Amygdala (tissue), 56 donors: ENCODE results near the gene CORO2B.
"Not testable (repeated sequence)": the region's sequence is repeated elsewhere in the genome, so short reads cannot be mapped to it uniquely, and the experiment has no call there.

Experiments used
- DNase-seq, 56 donors: peaks; one replicate each; lab custom pipeline; 2025; lab: John Stamatoyannopoulos, UW

The CORO2B gene

GRCh38 chr15:68603216-68603595, 24.4 kb downstream of the CORO2B start:
- no peak for DNase-seq

DNA sequence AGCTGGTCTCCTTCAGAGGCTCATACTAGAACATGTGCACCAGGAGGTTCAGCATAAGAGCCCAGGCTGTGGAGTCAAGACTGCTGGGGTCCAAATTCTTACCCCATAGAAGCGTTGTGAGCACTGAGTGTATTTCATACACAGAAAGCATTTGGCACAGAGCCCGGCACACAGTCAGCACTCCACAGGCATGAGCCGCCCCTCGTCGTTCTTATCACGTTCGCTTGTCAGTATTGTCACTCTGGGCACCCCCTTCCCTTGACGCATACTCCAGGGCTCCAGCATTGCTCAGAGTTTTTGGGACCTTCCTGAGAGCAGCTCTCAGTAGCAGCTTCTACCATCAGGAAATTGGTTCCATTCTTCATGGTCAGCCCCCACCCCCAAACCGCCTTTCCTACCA, 25.2 kb downstream of the CORO2B start:
- DNase-seq: no peak

GRCh38 chr15:68604840-68605478, 26.2 kb downstream of the CORO2B start:
- not testable (repeated sequence) for DNase-seq

GRCh38 chr15:68606375-68606774, 27.6 kb downstream of the CORO2B start:
- no peak for DNase-seq

DNA sequence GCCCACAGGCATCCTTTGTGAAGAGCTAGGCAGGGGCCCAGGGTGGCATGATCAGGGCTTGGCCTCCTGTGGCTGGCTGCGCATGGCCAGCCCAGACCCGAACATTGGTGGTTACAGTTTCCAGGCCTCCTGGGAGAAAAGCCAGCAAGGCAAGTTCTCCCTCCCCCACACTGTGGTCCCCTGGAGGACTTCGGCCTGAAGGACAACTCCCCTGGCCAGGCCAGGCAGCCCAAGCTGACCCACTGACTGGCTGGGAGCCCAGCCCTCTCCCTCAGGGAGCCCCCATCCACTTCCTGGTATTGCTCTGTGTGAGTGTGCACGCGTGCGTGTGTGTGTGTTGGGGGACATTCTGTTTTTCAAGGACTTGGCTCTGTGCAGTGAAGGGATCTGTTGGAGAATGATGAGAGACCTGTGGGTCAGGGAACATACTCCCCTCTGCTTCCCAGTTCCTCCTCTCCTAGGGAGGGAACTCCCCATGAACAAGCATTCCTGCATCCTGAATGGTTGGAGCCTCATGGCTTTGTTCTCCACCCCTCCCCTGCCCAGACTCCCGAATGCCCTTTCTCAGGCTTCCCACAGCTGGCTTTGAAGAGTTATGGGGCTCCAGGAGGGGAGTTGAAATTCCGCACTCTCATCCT, 29.5 kb downstream of the CORO2B start:
- peak in 43 of 56 donors; percentile 22 to 77 (median 50) for DNase-seq

DNA sequence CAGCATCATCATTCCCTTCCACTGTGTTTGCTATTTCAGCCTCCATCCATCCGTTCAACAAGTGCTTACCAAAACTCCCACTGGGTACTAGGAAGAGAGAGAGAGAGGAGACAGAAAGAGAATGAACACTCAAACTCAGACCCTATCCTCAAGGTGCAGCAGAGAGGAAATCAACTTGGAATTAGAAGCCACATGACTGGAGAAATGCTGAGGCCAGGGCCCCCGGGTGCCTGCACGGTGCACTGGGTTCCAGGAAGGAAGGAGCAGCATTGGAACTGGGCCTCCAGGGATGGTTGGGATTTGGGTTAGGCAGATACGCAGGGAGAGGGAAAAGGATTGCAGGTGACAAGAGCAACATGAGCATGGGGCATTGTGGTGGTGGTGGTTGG, 30.0 kb downstream of the CORO2B start:
- no peak for DNase-seq

DNA sequence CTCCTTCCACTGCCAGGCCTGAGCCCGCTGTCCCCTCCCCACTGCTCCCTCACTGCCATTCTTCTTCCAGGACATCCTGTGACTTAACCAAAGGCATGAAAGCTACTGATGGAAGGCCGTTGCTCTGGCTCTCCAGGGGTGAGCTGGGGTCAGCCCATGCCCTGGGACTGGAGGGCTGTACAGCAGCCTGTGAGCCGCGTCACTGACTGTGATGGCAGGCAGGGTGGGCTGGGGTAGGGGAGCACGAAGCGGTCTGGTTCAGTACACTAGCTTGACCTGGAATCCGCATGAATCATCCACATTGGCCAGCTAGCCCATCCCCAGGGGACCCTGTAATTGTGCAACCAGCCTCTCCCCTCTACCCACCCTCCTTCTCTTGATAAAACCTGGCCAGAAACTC, 30.8 kb downstream of the CORO2B start:
- DNase-seq: peak in 3 of 56 donors; percentile 15 to 30 (median 22)

DNA sequence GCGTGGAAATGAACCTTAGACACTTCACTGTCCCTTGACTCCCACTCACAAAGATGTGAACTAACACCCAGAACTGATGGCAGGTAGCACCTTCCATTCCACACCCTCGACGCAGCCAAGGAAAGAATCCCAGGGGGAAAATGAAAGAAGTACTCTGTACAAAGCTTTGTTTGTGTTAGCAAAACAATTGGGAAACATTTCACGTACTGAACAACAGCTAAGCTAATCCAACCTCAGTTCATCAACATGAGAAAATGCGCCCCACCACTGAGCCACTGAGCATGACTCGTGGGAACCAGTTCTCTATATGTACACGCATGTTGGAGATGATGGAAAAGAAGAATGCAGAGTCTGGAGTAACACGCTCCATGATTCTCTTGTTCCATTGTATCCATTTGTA, 32.0 kb downstream of the CORO2B start:
- DNase-seq: peak in 2 of 56 donors; percentile 24 to 33

DNA sequence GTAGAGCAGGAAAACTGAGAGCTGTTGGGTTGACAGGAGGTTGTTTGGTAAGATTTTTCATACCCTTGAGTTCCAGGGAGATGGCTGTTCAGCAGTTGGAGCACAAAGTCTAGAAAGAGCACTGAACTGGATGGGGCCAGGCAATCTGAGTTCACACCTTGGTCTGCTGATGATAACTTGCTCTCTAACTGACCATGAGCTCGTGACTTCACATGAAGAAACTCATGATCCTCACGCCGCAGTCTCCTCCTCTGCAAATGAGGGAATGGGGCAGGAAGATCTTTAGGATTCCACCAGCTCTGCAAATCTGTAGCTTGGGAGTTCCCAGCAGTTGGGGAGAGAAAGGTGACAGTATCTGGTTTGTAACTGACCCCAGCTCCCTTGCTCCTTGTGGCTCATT, 33.7 kb downstream of the CORO2B start:
- no peak for DNase-seq

DNA sequence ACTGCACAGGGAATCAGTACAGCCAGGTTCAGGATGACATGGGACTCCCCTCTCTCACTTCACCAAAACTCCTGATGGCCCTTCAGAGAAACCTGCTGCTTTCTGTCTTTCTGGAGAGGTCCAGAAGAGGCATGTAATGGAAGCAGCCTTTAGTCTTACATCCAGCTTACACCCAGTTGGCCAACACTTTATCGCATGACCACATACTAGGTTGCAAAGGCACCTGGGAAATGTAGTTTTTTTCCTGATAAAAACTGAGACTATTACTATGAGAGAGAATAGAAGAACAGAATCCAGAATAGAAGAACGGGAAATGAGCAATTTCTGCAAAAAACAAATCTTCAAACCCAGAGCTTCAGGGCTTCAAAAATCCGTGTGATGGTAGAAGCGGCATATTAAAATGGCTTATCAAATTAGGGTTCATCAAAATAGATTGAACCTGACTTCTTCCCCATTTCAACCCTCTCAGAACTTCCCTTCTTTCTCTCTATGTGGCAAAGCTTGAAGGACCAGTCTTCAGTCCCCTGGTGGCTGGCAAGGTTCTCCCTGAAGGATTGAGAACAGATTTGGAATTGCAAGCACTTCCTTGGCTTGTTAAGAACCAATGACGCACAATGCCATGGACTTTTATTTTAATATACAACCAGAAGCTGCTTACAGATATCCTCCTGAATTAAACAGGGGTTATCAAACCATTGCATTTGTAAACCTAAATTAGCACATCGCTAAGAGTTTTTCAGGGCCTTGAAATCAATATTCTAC, 34.4 kb downstream of the CORO2B start:
- DNase-seq: no peak

DNA sequence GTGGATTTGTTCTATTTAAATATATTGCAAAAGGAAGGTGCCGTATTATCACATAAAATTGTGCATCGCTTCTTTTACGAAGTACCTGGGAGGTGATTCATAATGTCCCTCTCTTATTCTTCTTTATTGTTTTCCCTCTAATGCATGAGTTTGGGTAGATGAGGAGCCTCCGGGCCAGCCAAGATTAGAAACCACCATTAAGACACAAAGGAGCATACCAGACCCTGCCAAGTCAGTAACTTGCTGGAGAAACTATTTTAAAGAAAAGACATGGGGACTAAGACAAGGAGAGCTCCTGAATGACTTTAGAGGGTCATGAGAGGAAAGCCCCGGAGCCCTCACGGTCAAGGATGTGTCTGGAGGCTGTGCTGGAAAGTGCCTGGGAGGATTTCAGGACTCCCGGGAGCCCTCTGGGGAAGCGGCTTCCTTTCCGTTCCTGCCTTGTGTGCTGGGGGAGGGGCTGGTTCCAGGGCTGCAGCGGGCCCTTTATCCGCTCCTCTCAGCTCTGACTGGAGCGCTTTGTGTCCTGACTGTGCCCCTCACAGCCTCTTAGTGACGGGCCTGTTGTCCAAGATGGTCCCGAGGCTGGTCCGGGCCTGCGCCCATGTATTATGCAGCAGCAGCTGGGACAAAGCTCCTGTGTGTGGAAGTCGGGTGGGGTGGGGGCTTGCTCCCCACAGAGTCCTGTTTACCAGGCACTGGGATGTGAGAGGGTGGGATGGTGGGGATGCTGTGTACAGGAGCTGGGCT, 35.7 kb downstream of the CORO2B start:
- DNase-seq: peak; percentile 33 to 99 (median 94)

DNA sequence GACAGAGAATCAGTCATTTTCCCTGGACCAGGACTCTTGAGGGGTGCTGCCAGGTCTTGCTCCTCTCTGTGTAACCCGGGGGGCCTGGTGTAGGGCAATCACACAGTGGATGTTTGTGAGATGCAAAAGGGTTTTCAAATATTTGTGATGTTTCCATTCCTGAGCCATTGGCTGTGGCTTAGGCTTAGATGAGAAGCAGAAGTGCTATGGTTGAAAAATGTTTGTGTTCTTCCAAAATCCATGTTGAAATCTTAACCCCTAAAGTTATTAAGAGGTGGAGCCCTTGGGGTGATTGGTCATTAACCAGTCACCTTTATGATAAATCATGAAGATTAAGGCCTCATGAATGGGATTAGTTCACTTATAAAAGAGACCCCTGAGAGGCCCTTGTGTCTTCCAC, 36.5 kb downstream of the CORO2B start:
- peak in 1 of 56 donors; percentile 68 for DNase-seq

DNA sequence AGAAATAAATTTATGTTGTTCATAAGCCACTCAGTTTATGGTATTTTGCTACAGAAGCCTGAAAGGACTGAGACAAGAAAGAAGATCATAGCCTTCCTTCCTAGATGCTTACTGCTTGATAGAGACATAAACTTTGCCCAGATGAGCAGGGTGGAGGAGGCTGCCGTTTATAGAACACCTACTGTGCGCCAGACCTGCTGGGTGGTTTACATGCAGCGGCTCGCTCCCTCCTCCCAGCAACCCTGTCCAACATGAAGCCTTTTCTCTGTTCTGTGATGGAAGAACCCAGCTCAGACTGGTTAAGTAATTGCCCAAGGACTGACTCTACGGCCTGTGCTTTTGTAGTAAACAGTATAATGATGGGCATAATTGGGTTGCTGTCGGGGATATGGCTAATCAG, 37.0 kb downstream of the CORO2B start:
- no peak for DNase-seq

DNA sequence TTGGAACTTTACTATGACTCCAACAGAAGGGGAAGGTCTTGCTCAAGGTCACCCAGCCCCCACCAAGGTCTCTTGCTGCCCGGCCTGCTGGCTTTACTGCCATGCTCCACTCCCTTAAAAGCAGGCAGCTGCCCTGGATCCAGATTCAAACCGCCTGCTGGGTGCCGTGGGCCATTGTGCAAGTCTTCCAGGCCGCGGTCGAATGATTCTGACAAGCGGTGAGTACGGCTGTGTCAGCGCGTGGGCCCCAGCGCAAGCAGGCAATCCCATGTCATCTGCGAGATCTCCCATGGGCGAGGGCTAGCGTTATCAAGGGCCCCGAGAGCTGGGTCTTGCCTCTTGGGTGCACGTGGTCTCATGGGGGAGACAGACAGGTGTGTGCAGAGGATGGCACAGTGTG, 37.6 kb downstream of the CORO2B start:
- peak in 27 of 56 donors; percentile 13 to 71 (median 37) for DNase-seq

DNA sequence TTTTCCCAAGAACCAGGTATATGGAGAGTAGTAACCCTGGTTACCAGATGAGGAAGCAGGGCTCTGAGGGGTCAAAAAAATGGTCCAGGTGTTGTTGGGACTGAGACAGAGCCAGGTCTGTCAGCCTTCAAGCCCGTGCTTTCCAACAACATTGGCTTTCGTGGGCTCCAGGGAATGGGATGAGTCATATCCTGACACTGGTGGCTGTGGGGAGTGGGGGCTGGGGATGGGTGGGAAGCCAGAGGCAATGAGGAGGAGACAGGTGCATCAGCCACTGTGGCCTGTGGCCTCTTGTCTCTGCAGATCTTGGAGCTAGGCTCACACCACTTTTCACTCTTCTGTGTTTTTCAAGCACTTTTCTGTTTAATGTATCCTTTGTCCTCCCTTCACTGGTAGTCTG, 38.2 kb downstream of the CORO2B start:
- DNase-seq: peak in 2 of 56 donors; percentile 12 to 31

DNA sequence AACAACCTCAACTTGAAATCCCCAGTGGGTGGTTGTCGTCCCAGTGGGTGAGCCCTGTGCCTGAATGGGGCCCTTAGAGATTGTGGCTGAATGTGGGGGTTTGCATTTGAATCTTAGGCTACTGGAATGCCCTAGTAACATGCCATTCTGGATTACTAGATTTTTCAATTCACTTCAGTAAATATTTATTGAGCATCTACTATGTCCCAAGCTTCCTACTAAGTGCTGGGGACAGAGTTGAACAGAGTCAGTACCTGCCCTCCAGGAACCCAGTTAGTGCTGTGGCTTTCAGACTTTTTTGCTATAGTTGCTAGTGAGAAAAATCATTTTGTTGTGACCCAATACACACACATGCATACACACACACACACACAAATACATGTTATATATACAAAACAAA, 39.0 kb downstream of the CORO2B start:
- no peak for DNase-seq

DNA sequence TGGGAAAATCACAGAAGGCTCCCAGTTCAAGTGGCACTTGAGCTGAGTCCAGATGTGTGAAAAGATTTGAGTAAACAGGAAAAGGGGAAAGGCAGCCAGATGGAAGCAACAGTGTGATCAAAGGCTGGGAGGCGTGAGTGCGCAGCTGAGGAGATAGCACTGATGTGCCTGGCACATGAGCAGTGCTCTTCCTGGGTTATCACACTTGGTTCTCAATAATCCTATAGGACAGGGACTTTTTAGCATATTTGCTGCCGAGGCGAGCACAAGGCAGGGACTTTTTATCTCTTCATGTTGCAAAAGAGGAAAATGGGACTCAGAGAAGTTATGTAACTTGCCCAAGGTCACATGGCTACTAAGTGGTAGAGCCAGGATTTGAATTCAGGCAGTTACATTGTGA, 39.6 kb downstream of the CORO2B start:
- peak in 9 of 56 donors; percentile 19 to 54 (median 28) for DNase-seq

GRCh38 chr15:68618908-68619698, 40.3 kb downstream of the CORO2B start:
- DNase-seq: no peak

- peak; percentile 25 to 95 (median 84) for DNase-seq
Observed at GRCh38 chr15:68620721-68621527, 42.1 kb downstream of the CORO2B start.
